Activated CD4-positive, alpha-beta T cell treated with anti-CD3 and anti-CD28 coated beads, Interleukin-2, amount 50 U/mL, for 1 hour (primary cell): ENCODE data around the gene ZBED1.
"Not testable (repeated sequence)": the region's sequence is repeated elsewhere in the genome, so short reads cannot be mapped to it uniquely, and the experiment has no call there.

ENCODE experiments used
- DNase-seq: peaks from one replicate; pipeline ENCODE4 v3.0.0-alpha.2; 2020

ZBED1 gene

DNA sequence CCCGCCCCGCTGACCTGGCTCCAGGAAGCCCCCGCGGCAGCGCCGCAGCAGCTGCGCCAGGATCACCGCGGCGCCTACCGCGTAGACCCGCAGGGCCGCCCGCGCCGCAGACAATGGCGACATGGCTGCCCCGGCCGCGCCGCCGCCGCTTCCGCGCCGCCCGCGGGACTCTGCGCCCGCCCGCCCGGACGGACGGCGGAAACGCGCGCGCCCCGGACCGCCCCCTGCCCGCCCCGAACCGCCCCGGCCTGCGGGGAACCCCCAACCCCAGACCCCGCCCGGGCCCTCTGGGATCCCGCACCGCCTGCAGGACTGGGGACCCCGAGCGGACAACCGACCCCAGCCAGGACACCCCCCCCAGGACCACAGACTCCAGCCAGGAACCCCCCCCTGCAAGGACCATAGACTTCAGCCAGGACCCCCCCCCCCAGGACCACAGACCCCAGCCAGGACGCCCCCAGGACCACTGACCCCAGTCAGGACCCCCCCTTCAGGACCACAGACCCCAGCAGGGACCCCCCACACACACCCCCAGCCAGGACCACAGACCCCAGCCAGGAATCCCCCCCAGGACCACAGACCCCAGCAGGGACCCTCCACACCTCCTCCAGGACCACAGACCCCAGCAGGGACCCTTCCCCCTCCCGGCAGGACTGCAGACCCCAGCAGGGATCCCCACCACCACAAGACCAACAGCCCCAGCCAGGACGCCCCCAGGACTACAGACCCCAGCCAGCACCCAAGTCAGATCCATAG lies at the start of gene ZBED1, which contains the start of gene DHRSX:
Gene ZBED1 (minus strand): TSS at position 174 of the 756 bp plus-strand sequence. CDS start 10,257 bp downstream, outside the sequence.
Gene DHRSX (minus strand): TSS at position 174 of the 756 bp plus-strand sequence. CDS start 51 bp downstream, at position 123.
- peak; percentile 35 for DNase-seq

DNA sequence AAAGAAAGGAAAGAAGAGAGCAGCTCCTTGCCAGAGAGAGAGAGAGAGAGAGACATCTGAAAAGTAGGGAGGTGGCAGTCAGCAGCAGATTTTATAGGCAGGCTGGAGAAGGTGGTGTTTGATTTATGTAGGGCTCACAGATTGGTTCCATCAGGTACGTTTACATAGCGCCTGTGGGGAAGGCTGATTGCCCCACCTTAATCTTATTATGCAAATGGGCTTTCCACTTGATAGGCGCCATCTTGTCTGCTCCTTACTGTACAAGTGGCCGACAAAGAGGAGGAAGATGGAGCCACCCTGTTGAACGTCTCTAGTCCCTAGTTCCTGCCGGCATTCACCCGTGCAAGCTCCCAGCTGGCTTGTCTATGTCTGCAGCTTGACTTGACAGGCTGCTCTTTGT lies 49.1 kb upstream of the ZBED1 start:
- no peak for DNase-seq

DNA sequence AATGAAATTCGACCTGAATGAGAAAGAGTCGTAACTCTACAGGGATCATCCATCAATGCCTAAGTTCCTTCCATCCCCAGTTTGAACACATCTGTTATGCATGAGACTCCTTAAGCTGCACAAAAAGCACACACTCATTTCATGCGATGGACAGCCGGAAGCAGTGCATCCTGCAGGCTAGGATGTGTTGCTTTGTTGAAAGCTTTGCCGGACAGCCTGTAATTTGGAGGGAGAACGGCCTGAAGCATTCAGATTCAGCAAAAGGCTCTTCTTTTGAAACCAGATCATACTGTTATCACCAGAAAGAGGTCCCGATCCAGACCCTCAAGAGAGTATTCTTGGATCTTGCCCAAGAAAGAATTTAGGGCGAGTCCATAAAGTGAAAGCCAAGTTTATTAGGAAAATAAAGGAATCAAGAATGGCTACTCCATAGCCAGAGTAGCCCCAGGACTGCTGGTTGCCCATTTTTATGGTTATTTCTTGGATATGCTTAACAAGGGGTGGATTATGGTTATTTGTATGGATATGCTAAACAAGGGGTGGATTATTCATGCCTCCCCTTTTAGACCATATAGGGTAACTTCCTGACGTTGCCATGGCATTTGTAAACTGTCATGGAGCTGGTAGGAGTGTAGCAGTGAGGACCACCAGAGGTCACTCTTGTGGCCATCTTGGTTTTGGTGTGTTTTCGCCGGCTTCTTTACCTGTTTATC lies 48.1 kb upstream of the ZBED1 start:
- no peak for DNase-seq

DNA sequence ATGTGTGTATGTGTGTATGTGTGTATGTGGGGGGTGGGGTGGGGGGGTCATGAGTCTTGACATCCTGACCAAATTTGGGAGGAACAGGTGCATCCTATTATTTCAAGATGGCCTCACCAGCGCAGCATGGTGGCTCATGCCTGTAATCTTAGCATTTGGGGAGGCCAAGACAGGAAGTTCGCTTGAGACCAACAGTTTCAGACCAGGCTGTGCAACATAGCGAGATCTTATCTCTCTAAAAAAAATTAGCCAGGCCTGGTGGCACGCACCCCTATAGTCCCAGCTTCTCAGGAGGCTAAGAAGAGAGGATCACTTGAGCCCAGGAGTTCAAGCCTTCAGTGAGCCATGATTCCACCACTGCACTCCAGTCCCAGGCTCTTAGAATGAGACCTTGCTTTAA lies 47.0 kb upstream of the ZBED1 start:
- DNase-seq = no peak

DNA sequence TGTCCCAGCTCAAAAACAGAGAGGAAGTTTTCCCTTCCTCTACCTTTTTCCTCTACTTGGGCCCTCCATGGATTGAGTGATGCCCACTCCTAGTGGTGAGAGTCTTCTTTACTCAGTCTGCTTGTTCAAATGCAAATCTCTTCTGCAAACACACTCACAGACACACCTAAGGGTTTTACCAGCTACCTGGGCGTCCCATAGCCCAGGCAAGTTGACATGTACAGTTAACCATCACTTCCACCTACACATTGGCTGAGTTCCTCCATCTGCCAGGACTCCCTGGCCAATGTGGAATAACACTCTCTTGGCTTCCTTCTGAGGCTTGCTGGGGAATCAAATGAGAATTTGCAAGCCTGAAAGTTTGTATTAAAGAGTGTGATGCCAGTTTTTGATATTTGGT lies 45.7 kb upstream of the ZBED1 start:
- no peak for DNase-seq

DNA sequence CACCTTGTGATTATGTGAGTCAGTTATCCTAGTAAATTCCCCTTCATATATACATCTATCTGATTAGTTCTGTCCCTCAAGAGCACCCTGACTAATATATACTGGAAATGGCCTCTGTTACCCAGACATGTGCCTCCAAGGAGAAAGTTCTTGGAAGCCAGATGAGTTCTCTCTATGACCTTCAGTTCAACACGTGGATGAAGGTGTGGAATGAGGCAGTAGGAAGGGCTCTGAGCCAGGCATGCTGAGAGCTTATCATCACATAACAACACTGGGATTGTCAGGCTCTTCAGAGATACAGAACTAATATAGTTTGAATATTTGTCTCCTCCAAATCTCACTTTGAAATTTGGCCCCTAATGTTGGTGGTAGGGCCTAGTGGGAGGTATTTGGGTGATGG lies 44.4 kb upstream of the ZBED1 start:
- no peak for DNase-seq

DNA sequence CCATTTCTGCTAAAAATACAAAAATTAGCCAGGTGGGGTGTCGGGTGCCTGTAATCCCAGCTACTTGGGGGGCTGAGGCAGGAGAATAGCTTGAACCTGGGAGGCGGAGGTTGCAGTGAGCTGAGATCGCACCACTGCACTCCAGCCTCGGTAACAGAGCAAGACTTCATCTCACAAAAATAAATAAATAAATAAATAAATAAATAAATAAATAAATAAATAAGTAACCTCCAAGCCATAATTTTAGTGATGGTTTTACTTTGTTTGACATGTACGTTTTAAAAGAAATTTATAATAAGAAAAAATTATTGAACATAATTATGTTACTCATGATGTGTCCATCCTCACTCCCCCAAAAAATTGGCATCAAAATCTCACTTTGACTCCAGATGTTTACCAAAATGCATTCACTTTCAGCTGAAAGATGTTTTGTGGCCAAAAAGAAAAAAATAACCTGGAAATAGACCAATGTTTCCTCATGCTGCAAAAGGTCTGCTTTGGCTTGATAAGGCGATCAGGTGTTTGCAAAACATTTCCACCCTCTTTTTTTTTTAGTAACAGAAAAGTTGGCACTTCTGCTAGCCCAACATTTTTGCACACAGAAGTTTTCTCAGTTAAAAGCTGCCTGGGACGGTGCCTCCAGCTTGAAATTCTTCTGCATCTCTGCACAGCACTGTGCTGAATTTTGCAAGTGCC lies 42.2 kb upstream of the ZBED1 start:
- DNase-seq = no peak

DNA sequence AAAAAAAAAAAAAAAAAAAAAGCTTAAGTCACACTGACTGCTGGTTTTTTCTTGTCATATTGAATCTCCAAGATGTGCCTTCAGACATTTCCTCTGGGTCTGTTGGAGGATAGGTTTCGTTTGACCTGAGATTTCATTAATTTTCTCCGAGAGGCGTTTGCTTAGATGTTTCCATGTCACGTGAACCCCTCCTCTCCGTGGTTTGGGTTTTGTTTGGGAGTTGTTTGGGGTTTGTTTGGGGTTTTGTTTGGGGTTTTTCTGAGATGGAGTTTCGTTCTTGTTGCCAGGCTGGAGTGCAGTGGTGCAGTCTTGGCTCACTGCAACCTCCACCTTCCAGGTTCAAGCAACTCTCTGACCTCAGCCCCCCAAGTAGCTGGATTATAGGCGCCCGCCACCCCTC lies 40.8 kb upstream of the ZBED1 start:
- no peak for DNase-seq

DNA sequence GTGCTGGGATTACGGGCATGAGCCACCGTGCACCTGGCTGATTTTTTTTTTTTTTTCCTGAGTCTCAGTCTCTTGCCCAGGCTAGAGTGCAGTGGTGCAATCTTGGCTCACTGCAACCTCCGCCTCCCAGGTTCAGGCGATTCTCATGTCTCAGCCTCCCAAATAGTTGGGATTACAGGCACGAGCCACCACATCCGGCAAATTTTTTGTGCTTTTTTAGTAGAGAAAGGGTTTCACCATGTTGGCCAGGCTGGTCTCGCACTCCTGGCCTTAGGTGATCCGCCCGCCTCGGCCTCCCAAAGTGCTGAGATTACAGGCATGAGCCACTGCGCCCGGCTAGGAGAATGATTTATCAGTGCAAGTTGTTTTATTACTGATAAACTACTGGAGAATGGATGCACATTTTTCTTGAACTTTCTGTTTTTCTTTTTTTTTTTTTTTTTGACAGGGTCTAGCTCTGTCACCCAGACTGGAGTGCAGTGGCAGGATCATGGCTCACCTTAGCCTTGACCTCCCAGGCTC lies 39.7 kb upstream of the ZBED1 start:
- DNase-seq = no peak

DNA sequence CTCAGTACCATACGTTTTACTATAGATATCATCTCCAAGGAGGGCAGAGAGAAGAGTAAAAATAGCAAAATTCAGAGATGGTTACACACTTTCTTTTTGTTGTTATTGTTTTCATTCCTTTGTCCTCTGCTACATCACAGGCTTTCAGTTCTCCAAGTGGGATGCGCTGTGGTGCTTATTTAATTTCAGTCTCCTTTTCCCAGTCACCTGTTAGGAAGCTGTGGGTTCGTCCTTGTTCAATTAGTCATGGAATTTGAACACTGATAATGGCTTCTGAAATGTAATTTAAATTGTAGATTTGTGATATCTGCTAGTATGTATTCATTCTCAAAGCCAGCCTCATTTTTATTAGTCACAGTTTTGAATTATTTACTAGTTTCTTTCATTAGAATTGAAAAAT lies 38.8 kb upstream of the ZBED1 start:
- DNase-seq = no peak

DNA sequence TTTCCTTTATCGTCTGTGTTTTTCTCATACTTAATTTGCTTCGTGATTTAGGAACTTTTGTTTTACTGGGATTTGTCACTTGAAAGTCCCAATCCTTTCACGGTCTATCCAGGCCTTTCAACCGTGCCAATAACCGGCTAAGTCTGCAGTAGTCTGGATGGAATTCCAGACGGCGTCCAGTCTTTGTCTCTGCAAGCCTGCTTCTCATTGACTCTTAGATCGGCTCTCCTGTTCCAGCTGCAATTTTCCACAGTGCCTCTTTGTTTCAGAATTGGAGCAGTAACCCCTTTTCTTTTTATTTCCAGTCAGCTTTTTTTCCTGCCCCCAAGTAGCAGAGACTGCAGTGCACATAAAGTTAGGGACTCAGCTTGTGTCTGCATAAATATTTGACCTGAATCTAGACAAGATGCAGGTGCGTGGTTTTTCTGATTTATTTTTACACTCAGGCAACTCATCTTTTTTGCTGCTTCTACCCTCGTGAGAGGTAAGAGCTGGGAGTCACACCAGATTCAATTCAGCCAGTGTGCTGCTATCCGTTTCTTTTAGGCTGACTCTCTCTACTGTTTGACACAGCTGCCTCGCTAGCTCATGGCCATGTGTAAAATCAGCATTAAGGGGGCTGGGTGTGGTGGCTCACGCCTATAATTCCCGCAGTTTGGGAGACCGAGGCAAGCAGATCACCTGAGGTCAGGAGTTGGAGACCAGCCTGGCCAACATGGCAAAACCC lies 37.4 kb upstream of the ZBED1 start:
- DNase-seq = no peak

DNA sequence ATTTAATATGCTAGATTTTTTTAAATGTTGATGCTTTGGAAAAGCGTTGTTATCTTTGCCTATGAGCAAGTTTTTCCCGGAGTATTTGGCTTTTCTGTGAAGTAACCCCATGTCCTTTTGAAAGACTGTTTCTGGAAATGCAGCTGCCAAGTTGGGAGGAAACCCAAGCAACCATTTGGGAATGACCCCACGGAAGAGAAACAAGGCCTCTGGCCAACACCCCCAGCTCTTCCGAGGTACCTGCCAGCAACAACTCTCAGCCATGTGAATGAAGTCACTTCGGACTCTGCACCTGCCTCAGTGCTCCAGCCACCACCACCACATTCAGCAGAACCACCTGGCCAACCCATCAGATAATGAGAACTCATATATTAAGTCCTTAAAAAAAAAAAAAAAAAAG lies 36.2 kb upstream of the ZBED1 start:
- DNase-seq = no peak

DNA sequence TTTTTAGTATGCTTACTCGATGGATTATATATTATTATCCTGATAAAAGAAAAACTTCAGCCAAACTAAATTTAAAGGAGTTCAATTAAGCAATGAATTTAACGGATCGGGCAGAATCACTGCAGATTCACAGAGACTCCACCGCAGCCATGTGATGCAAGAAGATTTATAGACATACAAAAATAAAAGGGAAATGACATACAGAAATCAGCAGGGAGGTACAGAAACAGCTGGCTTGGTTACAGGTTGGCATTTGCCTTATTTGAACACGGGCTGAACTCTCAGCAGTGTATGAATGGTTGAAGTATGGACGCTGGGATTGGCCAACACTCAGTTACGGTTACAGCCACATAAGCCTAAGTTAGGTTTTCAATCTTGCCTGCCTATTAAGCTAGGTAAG lies 35.4 kb upstream of the ZBED1 start:
- no peak for DNase-seq

DNA sequence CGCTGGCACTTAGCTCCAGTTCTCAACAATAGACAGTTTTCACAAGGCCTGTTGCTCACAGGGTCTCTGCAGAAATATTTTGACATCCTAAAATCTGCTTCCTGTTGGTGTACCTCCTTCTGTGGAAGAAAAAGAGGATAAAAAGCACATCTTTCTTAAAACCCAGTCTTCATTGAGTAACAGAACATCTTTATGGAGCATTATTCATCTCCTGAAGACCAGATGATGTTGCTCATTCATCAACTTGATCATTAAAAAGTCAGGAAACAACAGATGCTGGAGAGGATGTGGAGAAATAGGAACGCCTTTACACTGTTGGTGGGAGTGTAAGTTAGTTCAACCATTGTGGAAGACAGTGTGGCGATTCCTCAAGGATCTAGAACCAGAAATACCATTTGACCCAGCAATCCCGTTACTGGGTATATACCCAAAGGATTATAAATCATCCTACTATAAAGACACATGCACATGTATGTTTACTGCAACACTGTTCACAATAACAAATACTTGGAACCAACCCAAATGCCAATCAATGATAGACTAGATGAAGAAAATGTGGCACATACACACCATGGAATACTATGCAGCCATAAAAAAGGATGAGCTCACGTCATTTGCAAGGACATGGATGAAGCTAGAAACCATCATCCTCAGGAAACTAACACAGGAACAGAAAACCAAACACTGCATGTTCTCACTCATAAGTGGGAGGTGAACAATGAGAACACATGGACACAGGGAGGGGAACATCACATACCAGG lies 33.7 kb upstream of the ZBED1 start:
- not testable (repeated sequence) for DNase-seq

DNA sequence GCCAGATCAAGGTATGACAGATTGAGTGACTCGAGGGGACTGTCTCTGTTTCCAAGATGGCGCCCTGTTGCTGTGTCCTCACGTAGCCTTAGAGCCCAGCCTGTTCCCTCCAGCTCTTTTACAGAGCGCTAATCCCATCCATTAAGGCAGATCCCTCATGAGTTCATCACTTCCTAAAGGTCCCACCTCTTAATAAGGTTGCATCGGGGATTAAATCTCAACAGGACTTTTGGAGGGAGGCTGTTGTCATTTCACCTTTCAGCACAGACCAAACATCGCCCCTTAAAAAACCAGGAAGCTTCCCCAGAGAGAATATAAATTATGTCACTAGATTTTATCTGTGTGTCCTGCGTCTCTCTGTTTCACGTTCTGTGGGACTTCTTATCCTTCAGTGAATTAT lies 32.6 kb upstream of the ZBED1 start:
- no peak for DNase-seq

DNA sequence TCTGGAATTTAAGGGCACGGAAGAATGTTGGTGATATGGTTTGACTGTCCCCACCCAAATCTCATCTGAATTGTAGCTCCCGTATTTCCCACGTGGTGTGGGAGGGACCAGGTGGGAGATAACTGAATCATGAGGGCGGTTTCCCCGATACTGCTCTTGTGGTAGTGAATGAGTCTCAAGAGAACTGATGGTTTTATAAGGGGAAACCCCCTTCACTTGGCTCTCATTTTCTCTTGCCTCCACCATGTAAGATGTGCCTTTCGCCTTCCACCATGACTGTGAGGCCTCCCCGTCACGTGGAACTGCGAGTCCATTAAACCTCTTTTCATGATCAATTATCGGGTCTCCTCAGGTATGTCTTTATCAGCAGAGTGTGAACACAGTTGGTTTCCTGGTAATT lies 25.6 kb upstream of the ZBED1 start:
- DNase-seq = no peak

DNA sequence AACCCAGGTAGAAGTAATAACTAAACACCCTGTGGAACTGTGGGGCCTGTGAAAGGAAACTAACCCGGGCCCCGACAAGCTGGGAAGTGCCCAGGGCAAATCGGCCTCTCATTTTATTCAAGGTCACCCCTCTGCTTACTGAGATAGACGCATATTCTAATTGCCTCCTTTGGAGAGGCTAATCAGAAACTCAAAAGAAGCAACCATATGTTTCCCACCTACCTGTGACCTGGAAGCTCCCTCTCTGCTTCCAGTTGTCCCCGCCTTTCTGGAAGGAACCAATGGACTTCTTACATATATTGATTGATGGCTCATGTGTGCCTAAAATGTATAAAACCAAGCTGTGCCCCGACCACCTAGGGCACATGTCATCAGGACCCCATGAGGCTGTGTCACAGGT lies 23.1 kb upstream of the ZBED1 start:
- no peak for DNase-seq

DNA sequence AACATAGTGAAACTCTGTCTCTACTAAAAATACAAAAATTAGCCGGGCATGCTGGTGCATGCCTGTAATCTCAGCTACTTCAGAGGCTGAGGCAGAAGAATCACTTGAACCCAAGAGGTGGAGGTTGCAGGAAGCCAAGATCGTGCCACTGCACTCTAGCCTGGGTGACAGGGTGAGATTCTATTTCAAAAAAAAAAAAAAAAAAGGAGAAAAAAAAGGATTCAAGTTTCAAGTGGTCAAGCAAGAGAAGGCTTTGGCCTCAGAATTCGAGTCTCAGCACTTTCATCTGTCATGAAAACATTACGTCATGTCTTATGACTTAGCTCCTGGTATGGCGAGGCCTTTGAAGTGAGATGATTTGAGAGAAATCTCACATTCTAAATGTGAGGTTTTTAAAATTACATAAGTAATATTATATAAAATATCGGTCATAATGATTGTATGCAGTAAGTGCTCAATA lies 21.2 kb upstream of the ZBED1 start:
- DNase-seq = no peak

DNA sequence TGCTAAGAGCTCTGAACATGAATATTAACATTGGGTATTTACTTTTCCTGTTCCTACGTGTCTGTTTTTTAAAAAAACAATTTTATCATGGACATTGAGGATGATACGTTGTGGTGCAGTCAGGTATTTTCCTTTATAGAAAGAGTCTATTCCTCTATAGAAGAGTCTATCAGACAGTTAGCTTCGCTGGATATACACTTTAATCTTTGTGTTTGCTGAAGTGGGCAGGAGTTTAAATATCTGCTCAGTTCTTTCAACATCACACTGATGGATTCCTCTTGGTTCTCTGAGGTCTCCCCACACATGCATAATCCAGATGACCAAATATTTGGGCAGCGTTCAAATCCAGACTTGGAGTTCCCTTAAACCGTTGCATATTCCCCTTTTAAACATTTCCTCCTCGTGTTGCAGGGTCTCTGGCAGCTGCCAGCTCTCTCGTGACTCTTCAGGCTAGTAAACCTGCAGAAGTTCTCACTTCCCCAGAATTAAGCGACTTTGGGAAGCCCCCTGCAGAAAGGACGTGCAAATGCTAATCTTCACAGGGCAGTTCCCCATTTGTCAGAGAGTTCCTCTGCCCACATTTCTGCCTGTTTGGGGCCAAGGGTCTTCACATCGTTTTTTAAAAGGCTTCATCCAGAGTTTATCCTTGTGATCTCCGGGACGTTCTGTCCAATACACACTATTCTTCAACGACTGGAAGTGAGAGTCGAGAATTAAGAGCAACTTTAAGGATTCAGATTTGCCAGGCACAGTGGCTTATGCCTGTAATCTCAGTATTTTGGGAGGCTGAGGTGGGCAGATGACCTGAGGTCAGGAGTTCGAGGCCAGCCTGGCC lies 20.5 kb upstream of the ZBED1 start:
- DNase-seq = no peak

DNA sequence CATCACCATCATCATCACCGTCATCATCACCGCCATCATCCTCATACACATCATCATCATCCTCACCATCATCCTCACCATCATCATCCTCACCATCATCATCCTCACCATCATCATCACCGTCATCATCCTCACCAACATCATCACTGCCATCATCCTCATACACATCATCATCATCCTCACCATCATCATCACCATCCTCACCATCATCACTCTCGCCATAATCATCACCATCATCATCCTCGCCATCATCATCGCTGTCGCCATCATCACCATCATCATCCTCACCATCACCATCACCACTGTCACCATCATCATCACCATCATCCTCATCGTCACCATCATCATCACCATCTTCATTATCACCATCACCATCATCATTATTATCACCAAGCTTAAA lies 19.8 kb upstream of the ZBED1 start:
- no peak for DNase-seq

DNA sequence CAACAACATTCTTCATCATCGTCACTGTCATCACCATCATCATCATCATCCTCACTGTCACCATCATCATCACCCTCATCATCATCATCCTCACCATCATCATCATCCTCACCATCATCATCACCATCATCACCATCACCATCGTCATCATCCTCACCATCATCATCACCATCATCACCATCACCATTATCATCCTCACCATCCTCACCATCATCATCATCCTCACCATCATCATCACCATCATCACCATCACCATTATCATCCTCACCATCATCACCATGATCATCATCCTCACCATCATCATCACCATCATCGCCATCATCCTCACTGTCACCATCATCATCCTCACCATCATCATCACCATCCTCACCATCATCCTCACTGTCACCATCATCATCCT lies 18.9 kb upstream of the ZBED1 start:
- DNase-seq = not testable (repeated sequence)
